Body of pancreas (tissue), 4 donors: ENCODE results near the gene PDE1A. TPM values are rescaled to one million over a fixed set of nuclear protein-coding genes. Genes with fewer than 3 reads are reported as not detected.

Source experiments
- ATAC-seq: fragments of 150-250 bp; one replicate; pipeline ENCODE4 v1.9.1; 2016
- DNase-seq, 4 donors: peaks; one replicate each; pipeline ENCODE4 v3.0.0-alpha.2; 2019
- H3K27ac ChIP-seq, 4 donors: fragments of 200-600 bp; sonication (generic); 1 replicate in 3 of 4; 2 replicates in 1 of 4; pipeline versions ENCODE4 v1.5.1 to v1.6.1; 2016 to 2019; ENCODE audit warnings: mild to moderate bottlenecking in 1 of 4, mixed read lengths in 1 of 4, moderate library complexity in 1 of 4
- H3K27me3 ChIP-seq, 2 donors: fragments of 200-600 bp; sonication (generic); one replicate each; pipeline ENCODE4 v1.6.0; 2016; ENCODE audit warnings: mild to moderate bottlenecking in 1 of 2
- H3K36me3 ChIP-seq, 2 donors: fragments of 200-600 bp; sonication (generic); replicated peaks in 1 of 2; 2 replicates each; pipeline ENCODE4 v1.5.1; 2016; ENCODE audit warnings: low read depth in 2 of 2; ENCODE audit not compliant: insufficient read depth in 1 of 2
- H3K4me1 ChIP-seq: fragments of 200-600 bp; sonication (generic); one replicate; pipeline ENCODE4 v1.6.0; 2016
- H3K4me3 ChIP-seq, 2 donors: fragments of 200-600 bp; sonication (generic); 1 replicate in 1 of 2; 2 replicates in 1 of 2; pipeline ENCODE4 v1.5.1; 2016 to 2019
- H3K9me3 ChIP-seq, 3 donors: fragments of 200-600 bp; sonication (generic); 1 replicate in 2 of 3; 2 replicates in 1 of 3; pipeline ENCODE4 v1.5.1; 2016
- POLR2A ChIP-seq, 3 donors: fragments of 450-650 bp; IDR thresholded peaks; one replicate each; pipeline ENCODE4 v1.6.1; 2016; ENCODE audit warnings: antibody characterized with exemption in 3 of 3, mild to moderate bottlenecking in 2 of 3
- WGBS, 2 donors: methylation state at CpG; one replicate each; pipeline ENCODE4 v1.1.5; 2017; 5-methylcytosine and 5-hydroxymethylcytosine counted together
- intact Hi-C: fragments of 100-400 bp; cut with DNase I; formaldehyde crosslinking; loops from one replicate; pipeline ENCODE4 v1.15.1; 2023
- small RNA-seq: library from RNA; depleted of rRNA; stranded (forward); fragments of <200 nt; gene quantifications from one replicate; pipeline ENCODE3, GENCODE V24; 2016
- total RNA-seq, 2 donors: library from RNA; depleted of rRNA; stranded (reverse); fragments of >200 nt; gene quantifications; one replicate each; pipeline ENCODE4 v1.1.0, GENCODE V29; 2016
- TF ChIP-seq, protein P1 (sequence below), 7 experiments: fragments of 450-650 bp in 4 of 7; fragments of 200-600 bp in 3 of 7; sonication (generic) in 3 of 7; IDR thresholded peaks; one replicate each; pipeline ENCODE4 v1.5.1; 2016 to 2019; ENCODE audit warnings: antibody characterized with exemption in 7 of 7

The PDE1A gene
- total RNA-seq, 2 donors from 2014 or later, result 4.0 to 4.2 TPM

DNA sequence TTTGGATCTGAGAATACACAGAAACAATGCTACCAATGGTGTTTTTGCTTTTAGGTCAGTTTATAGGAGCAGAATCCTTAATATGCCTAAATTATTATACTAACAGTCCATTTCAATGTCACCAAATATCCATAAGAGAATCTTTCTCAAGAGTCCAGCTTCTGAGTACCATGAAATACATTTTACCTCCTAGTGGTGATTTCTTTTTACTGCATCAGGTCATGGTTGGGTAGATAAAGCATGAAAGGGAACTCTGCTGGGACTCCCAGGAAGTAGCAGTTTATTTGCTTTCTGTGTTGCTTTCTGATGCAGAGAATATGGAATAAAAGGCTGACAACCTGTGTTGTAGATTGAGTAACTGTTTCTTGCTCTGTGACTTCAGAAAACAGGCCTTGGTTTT is 325.6 kb downstream of the PDE1A start:
- no peaks in the 10 kb centered on the region for H3K4me1 ChIP-seq
- H3K36me3 ChIP-seq, result no peaks in the 10 kb centered on the region
- H3K4me3 ChIP-seq, result no peak overlapping the region
- no peak for ATAC-seq
- intact Hi-C loops, result no loop called here
- no peaks in the 10 kb centered on the region for H3K9me3 ChIP-seq
- DNase-seq, result no peak
- H3K27me3 ChIP-seq, result no peaks in the 10 kb centered on the region
- H3K27ac ChIP-seq, result no peak overlapping the region
- TF ChIP-seq POLR2A (IDR thresholded peaks at IDR 0.05), result no peak
- TF ChIP-seq, protein P1, sequence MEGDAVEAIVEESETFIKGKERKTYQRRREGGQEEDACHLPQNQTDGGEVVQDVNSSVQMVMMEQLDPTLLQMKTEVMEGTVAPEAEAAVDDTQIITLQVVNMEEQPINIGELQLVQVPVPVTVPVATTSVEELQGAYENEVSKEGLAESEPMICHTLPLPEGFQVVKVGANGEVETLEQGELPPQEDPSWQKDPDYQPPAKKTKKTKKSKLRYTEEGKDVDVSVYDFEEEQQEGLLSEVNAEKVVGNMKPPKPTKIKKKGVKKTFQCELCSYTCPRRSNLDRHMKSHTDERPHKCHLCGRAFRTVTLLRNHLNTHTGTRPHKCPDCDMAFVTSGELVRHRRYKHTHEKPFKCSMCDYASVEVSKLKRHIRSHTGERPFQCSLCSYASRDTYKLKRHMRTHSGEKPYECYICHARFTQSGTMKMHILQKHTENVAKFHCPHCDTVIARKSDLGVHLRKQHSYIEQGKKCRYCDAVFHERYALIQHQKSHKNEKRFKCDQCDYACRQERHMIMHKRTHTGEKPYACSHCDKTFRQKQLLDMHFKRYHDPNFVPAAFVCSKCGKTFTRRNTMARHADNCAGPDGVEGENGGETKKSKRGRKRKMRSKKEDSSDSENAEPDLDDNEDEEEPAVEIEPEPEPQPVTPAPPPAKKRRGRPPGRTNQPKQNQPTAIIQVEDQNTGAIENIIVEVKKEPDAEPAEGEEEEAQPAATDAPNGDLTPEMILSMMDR (IDR thresholded peaks at IDR 0.05), result peak in 1 of 7 experiments; percentile 11

DNA sequence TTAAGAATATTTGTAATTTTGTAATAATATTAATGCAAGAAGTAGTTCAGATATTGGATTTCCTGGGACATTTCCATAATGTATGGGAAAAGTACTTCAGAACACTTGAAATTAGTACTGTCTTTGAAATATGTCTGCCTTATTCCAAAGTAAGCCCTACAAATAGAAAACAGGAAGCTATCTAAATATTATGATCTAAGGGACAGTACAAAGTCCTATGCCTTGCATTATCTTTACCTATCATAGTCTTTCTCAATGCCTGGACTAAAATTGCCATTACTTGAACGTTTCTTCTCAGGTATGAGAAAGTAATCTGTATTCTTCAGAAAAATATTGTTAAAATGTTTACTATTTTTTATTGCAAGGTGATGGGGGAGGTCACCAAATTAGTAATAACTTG is 328.2 kb downstream of the PDE1A start:
- no peaks in the 10 kb centered on the region for H3K4me1 ChIP-seq
- no peak for DNase-seq
- TF ChIP-seq, protein P1 (IDR thresholded peaks at IDR 0.05), result no peak
- TF ChIP-seq POLR2A (IDR thresholded peaks at IDR 0.05), result no peak
- 50 to 63% methylated on average over 1 of the region's 1 CpG for WGBS, 2 donors
- no peaks in the 10 kb centered on the region for H3K27me3 ChIP-seq
- no peaks in the 10 kb centered on the region for H3K9me3 ChIP-seq
- no peak for ATAC-seq
- H3K27ac ChIP-seq, result no peak overlapping the region
- H3K4me3 ChIP-seq, result no peak overlapping the region
- intact Hi-C loops, result no loop called here
- H3K36me3 ChIP-seq, result no peaks in the 10 kb centered on the region

DNA sequence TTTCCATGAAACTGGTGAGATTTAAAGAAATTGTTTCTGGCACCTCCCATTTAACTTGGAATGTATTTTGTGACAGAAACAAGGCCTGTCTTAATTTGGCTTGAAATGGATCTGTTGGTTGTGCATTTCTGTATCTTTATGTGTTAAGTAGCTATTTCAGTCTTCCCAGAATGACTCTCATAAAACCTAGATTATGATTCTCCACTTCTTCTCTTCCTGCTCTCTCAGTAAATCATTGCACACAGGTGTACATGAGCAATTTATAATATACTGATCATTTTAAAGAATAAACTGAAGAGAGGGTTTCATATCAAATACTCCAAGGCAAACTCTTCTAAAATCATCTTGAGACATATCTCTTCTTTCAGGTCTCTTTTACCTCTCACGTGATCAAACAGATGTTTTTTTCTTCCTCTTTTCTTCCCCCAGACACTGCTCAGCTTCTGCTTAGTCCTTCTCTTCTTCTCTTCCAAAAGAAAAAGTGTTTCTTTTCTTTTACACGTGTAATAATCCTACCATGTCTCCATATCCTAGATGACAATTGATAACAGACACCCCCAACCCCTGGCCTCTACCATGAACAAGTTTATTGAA is 329.2 kb downstream of the PDE1A start:
- Histone ChIP-seq H3K27me3 (no peaks in the 10 kb centered on the region), H3K9me3 (no peaks in the 10 kb centered on the region), H3K4me3 (no peak overlapping the region), H3K36me3 (no peaks in the 10 kb centered on the region), H3K27ac (no peak overlapping the region), H3K4me1 (no peaks in the 10 kb centered on the region)
- TF ChIP-seq, protein P1 (IDR thresholded peaks at IDR 0.05), result no peak
- TF ChIP-seq POLR2A (IDR thresholded peaks at IDR 0.05), result no peak
- intact Hi-C loops, result no loop called here
- 40 to 59% methylated on average over 2 of the region's 2 CpGs for WGBS, 2 donors
- no peak for DNase-seq
- no peak for ATAC-seq

DNA sequence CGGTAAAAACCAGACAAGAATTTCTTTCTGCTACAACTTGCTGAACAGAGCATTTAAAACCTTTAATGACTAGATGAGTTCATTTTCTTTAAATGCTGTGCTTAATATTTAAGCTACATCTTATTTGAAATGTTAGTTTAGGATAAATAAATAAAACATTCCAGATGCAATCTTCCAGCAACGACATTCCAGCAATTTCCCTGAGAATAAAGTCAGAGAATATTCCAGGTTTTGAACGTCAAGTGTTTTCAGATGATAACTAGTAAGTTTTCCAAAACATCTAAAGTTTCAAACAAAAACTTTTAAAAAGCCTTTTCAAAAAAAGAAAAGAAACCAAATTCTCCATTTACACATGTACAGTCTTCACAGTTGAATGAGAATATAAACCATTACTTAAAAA is 336.4 kb downstream of the PDE1A start:
- intact Hi-C loops, result no loop called here
- TF ChIP-seq POLR2A (IDR thresholded peaks at IDR 0.05), result no peak
- TF ChIP-seq, protein P1 (IDR thresholded peaks at IDR 0.05), result no peak
- Histone ChIP-seq H3K4me1 (no peaks in the 10 kb centered on the region), H3K27me3 (no peaks in the 10 kb centered on the region), H3K4me3 (no peak overlapping the region), H3K36me3 (no peaks in the 10 kb centered on the region), H3K27ac (no peak overlapping the region), H3K9me3 (no peaks in the 10 kb centered on the region)
- DNase-seq, result no peak
- no peak for ATAC-seq
- WGBS, 2 donors, result 47 to 57% methylated on average over 3 of the region's 3 CpGs

Small RNA genes lying within 50 kb of the gene (small RNA-seq; reads per million reads assigned to genes)
- not detected for gene RN7SL267P
